ENCODE measurements around the gene STOX1.
A peak's percentile ranks its signal among the peaks of the same experiment; 100 is the strongest.
"Not testable (repeated sequence)": the region's sequence is repeated elsewhere in the genome, so short reads cannot be mapped to it uniquely, and the experiment has no call there.

The STOX1 gene

GRCh38 chr10:68876246-68877138, 49.2 kb downstream of the STOX1 start:
- no peak overlapping the region for H3K27ac ChIP-seq
- DNase-seq (ENCODE audit: low read depth, low spot score), result no peak

- no peak overlapping the region for H3K27ac ChIP-seq
- DNase-seq (ENCODE audit: low read depth, low spot score), result no peak
These were observed 50.3 kb downstream of the STOX1 start for GRCh38 chr10:68877482-68878110.

- H3K27ac ChIP-seq, result no peak overlapping the region
- no peak for DNase-seq (ENCODE audit: low read depth, low spot score)
These were observed 51.2 kb downstream of the STOX1 start for GRCh38 chr10:68878496-68878895.

DNA sequence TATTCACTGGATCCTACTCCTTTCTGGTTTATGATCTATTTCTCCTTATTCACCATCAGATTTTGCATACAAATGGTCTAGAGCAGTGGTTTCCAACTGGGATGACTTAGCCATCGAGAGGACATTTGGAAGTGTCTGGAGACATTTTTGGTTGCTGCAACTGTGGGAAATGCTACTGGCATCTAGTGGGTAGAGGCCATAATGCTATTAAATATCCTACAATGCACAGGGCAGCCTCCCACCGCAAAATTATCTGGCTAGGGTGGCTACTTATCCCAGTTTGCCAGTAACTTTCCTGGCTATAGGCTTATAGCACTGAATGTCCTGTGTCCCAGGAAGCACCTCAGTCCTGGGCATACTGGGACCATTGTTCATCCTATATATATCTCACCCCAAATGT, 52.3 kb downstream of the STOX1 start:
- H3K27ac ChIP-seq, result no peak overlapping the region
- no peak for DNase-seq (ENCODE audit: low read depth, low spot score)

- no peak for DNase-seq (ENCODE audit: low read depth, low spot score)
- H3K27ac ChIP-seq, result no peak overlapping the region
These were observed 52.9 kb downstream of the STOX1 start for GRCh38 chr10:68880181-68880580.

- DNase-seq (ENCODE audit: low read depth, low spot score), result no peak
- H3K27ac ChIP-seq, result no peak overlapping the region
These were observed 67.7 kb downstream of the STOX1 start for GRCh38 chr10:68895041-68895440.

DNA sequence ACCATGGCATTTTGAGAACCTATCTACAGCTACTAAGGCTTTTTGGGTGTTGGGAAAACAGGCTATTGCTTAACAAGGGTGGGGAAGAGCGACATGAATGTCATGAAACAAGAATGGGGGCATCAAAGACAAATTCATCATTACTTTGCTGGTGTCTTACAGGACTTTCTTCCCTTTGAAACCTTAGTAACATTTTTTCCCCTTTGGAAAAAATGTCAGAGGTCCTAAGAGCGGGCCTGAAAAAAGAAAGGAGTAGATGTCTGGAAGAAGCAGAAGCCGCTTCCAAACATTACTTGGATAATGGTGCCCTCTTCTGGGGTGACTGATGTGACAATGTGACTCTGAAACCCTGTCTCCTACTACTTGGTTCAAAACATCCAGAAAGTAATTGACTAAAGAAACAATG, 70.0 kb downstream of the STOX1 start:
- no peak for DNase-seq (ENCODE audit: low read depth, low spot score)
- no peak overlapping the region for H3K27ac ChIP-seq

GRCh38 chr10:68899186-68899745, 71.9 kb downstream of the STOX1 start:
- no peak for DNase-seq (ENCODE audit: low read depth, low spot score)

GRCh38 chr10:68900427-68901104, 73.2 kb downstream of the STOX1 start:
- DNase-seq (ENCODE audit: low read depth, low spot score), result no peak
- peak overlapping the region; percentile 82 for H3K27ac ChIP-seq

More at GRCh38 chr10:68899186-68899745, 71.9 kb downstream of the STOX1 start:
- no peak overlapping the region for H3K27ac ChIP-seq

GRCh38 chr10:68901105-68901927, 74.0 kb downstream of the STOX1 start, which contains the start of gene DDX50:
TSS of gene DDX50 (plus strand) at chr10:68901315. CDS start at chr10:68901385, 70 bp downstream.
- DNase-seq (ENCODE audit: low read depth, low spot score), result peak; percentile 94

DNA sequence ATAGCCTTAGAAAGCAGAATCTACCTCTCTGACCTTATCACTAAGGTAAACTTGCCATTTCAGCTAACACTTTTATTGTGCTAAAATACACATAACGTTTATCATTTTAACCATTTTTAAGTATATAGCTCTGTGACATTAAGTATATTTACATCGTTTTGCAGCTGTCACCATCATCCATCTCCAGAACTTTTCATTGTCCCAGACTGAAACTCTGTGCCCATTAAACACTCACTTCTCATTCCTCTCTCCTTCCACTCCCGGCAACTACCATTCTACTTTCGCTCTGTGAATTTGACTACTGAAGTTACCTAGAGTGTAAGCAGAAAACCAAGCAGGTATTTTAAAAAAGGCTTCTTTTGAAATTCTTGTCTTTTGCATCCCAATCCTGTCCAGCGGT, 75.1 kb downstream of the STOX1 start:
- no peak overlapping the region for H3K27ac ChIP-seq
- no peak for DNase-seq (ENCODE audit: low read depth, low spot score)

More at GRCh38 chr10:68901105-68901927, 74.0 kb downstream of the STOX1 start, which contains the start of gene DDX50:
- H3K27ac ChIP-seq, result peak within 1 kb of the TSS; percentile 82

DNA sequence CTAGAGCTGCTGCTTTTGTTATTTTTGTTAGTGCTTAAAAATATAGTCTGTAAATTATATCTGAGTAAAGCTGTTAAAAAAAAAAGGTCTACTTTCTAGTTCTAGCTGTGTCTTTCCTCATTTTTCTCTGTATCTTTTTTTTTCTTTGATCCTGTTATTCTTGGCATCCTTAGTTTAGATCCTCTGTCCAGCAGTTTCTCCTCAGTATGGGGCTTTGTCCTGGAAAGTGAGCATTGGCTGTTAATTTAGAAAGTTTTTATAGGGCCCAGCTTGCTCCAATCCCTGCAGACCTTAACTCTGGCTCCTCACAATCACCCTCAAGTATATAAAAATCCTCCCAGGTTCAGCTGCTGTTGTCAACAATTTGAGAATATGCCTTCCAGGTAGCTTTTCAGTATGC, 97.3 kb downstream of the STOX1 start:
- no peak for DNase-seq (ENCODE audit: low read depth, low spot score)
- H3K27ac ChIP-seq, result no peak overlapping the region

GRCh38 chr10:68925489-68925888, 98.2 kb downstream of the STOX1 start:
- no peak for DNase-seq (ENCODE audit: low read depth, low spot score)

DNA sequence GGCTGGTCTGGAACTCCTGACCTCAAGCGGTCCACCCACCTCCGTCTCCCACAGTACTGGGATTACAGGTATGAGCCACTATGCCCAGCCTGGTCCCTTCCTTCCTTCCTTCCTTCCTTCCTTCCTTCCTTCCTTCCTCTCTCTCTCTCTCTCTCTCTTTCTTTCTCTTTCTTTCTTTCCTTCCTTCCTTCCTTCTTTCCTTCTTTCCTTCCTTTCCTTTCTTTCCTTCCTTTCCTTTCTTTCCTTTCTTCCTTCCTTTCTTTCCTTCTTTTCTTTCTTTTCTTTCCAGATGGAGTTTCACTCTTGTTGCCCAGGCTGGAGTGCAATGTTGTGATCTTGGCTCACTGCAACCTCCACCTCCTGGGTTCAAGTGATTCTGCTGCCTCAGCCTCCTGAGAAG, 101.8 kb downstream of the STOX1 start:
- not testable (repeated sequence) for DNase-seq (ENCODE audit: low read depth, low spot score); H3K27ac ChIP-seq

More at GRCh38 chr10:68925489-68925888, 98.2 kb downstream of the STOX1 start:
- H3K27ac ChIP-seq, result no peak overlapping the region

GRCh38 chr10:68929888-68930287, 102.6 kb downstream of the STOX1 start:
- DNase-seq (ENCODE audit: low read depth, low spot score); H3K27ac ChIP-seq: not testable (repeated sequence)

DNA sequence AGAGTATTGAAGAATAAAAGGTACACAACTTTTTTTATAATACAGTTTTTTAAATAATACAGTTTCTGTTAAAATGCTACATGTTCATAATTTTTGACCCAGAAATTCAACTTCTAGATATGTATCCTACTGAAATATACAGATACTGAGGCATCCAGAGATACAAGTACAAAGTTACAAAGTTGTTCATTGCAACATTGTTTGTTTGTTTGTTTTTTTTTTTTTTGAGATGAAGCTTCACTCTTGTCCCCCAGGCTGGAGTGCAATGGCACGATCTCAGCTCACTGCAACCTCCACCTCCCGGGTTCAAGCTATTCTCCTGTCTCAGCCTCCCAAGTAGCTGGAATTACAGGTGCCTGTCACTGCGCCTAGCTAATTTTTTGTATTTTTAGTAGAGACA, 105.5 kb downstream of the STOX1 start:
- H3K27ac ChIP-seq; DNase-seq (ENCODE audit: low read depth, low spot score): not testable (repeated sequence)

DNA sequence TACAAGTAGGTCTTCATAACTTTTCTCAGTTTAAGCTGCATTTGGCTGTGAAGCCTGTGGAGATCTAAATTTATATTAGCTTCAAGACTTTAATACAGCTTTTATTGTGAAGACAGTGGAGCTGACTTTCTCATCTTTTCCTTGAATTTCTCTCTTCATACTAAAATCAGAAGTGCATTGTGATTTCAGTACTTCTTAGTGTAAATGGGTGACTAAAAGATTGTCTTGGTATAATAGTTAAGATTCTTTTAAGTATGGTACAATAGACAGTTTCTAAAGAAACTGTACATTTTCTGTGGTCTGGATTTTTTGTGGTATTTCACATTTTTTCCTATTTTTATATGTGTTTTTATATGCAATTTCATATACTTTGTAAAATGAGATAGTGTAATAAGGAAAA, 107.7 kb downstream of the STOX1 start:
- H3K27ac ChIP-seq, result no peak overlapping the region
- no peak for DNase-seq (ENCODE audit: low read depth, low spot score)

- no peak overlapping the region for H3K27ac ChIP-seq
- no peak for DNase-seq (ENCODE audit: low read depth, low spot score)
These were observed 110.8 kb downstream of the STOX1 start for GRCh38 chr10:68938117-68938516.

- no peak overlapping the region for H3K27ac ChIP-seq
- DNase-seq (ENCODE audit: low read depth, low spot score), result no peak
These were observed 111.6 kb downstream of the STOX1 start for GRCh38 chr10:68938884-68939283.

GRCh38 chr10:68940917-68941316, 113.6 kb downstream of the STOX1 start:
- DNase-seq (ENCODE audit: low read depth, low spot score); H3K27ac ChIP-seq: not testable (repeated sequence)

All from epithelial cell of prostate (primary cell).